ENCODE measurements around the gene TTC34. TPM values are rescaled to one million over a fixed set of nuclear protein-coding genes. Genes with fewer than 3 reads are reported as not detected.

TTC34 gene
- total RNA-seq, 1 experiment from 2014 or later, result 1.7 TPM

- no peak overlapping the region for H3K4me2 ChIP-seq
- H3K4me1 ChIP-seq (replicated peaks; ENCODE audit: insufficient read depth), result no peaks in the 10 kb centered on the region
- H4K20me1 ChIP-seq (ENCODE audit: insufficient read depth), result no peaks in the 10 kb centered on the region
- H3F3A ChIP-seq (ENCODE audit: insufficient read depth, low read depth), result peaks cover 4% of the 10 kb centered on the region; the same call in 1 of the 2 replicates
- H2AFZ ChIP-seq, result no peak overlapping the region
- peaks cover 82% of the 10 kb centered on the region for H3K27me3 ChIP-seq (ENCODE audit: insufficient read depth, low read depth)
- ChIA-PET POLR2A (ENCODE audit: unreplicated experiment) (no interaction called here), CTCF (interaction anchor here (0.5 kb wide), 1 partner anchor 13 kb away, joined by 3 read pairs; no protein-coding TSS in a partner anchor)
- H3K27ac ChIP-seq, result no peak overlapping the region
- BruUV-seq (replicated peaks), result no TSS peak
- H3K36me3 ChIP-seq (ENCODE audit: low read depth), result no peaks in the 10 kb centered on the region
- no peaks in the 10 kb centered on the region for H3K9me2 ChIP-seq (ENCODE audit: insufficient read depth)
- TF ChIP-seq EZH2 (IDR thresholded peaks at IDR 0.05; ENCODE audit: low read depth) (no peak), CTCF (conservative IDR thresholded peaks at IDR 0.05) (no peak)
- H3K9me3 ChIP-seq (ENCODE audit: insufficient read depth, low read depth), result no peaks in the 10 kb centered on the region
- intact Hi-C loops (cut with micrococcal nuclease; ENCODE audit: unreplicated experiment), result no loop called here
- H3K4me3 ChIP-seq, result no peak overlapping the region
- no peaks in the 10 kb centered on the region for H3K79me2 ChIP-seq (ENCODE audit: low read depth)
- no peak for DNase-seq
These were observed 197.9 kb downstream of the TTC34 start for GRCh38 chr1:2603521-2604155.

- no peak for DNase-seq
- intact Hi-C loops (cut with micrococcal nuclease; ENCODE audit: unreplicated experiment), result no loop called here
- no peak overlapping the region for H3K27ac ChIP-seq
- H2AFZ ChIP-seq, result no peak overlapping the region
- H3K4me1 ChIP-seq (replicated peaks; ENCODE audit: insufficient read depth), result no peaks in the 10 kb centered on the region
- H3K36me3 ChIP-seq (ENCODE audit: low read depth), result no peaks in the 10 kb centered on the region
- H4K20me1 ChIP-seq (ENCODE audit: insufficient read depth), result no peaks in the 10 kb centered on the region
- no TSS peak for BruUV-seq (replicated peaks)
- H3K4me3 ChIP-seq, result no peak overlapping the region
- ChIA-PET POLR2A (ENCODE audit: unreplicated experiment) (no interaction called here), CTCF (interaction anchor here (0.5 to 0.6 kb wide), 2 partner anchors 10 to 13 kb away, joined by 3 read pairs; no protein-coding TSS in a partner anchor)
- TF ChIP-seq EZH2 (IDR thresholded peaks at IDR 0.05; ENCODE audit: low read depth), result no peak
- TF ChIP-seq CTCF (conservative IDR thresholded peaks at IDR 0.05), result no peak
- H3K4me2 ChIP-seq, result no peak overlapping the region
- no peaks in the 10 kb centered on the region for H3F3A ChIP-seq (ENCODE audit: insufficient read depth, low read depth)
- peaks cover 88% of the 10 kb centered on the region for H3K27me3 ChIP-seq (ENCODE audit: insufficient read depth, low read depth)
- no peaks in the 10 kb centered on the region for H3K79me2 ChIP-seq (ENCODE audit: low read depth)
- no peaks in the 10 kb centered on the region for H3K9me3 ChIP-seq (ENCODE audit: insufficient read depth, low read depth)
- H3K9me2 ChIP-seq (ENCODE audit: insufficient read depth), result no peaks in the 10 kb centered on the region
These were observed 198.5 kb downstream of the TTC34 start for GRCh38 chr1:2602866-2603520.

DNA sequence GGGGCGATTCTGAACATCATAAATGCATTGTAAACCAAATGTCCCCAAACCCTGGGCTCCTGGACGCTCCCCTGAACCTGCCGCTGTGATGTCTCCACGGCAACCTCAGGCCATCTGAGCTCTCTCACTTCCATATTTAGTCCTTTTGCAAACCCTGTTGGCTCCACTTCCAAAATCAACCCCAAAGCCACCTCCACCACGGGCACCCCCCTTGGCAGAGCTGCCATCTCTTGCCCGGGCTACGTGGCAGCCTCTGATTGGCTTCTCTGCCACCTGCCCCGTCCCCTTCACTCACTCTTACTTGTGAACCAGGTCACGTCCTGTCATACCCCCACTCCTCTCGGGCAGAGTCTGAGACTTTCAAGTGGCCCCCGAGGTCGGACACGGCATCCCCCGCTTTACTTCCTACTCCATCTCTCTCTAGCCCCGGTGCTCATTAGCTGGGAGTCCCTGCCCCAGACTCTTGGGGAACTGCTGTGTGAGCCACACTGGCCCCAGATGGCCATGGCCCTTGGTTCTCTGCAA is 199.1 kb downstream of the TTC34 start:
- Histone ChIP-seq H3K4me2 (no peak overlapping the region), H3K4me3 (no peak overlapping the region), H2AFZ (no peak overlapping the region), H3K9me2 (ENCODE audit: insufficient read depth) (no peaks in the 10 kb centered on the region), H4K20me1 (ENCODE audit: insufficient read depth) (no peaks in the 10 kb centered on the region), H3K9me3 (ENCODE audit: insufficient read depth, low read depth) (no peaks in the 10 kb centered on the region), H3K4me1 (replicated peaks; ENCODE audit: insufficient read depth) (no peaks in the 10 kb centered on the region), H3K79me2 (ENCODE audit: low read depth) (no peaks in the 10 kb centered on the region), H3K36me3 (ENCODE audit: low read depth) (no peaks in the 10 kb centered on the region), H3F3A (ENCODE audit: insufficient read depth, low read depth) (no peaks in the 10 kb centered on the region), H3K27me3 (ENCODE audit: insufficient read depth, low read depth) (peaks cover 95% of the 10 kb centered on the region), H3K27ac (no peak overlapping the region)
- no peak for TF ChIP-seq CTCF (conservative IDR thresholded peaks at IDR 0.05)
- no peak for TF ChIP-seq EZH2 (IDR thresholded peaks at IDR 0.05; ENCODE audit: low read depth)
- intact Hi-C loops (cut with micrococcal nuclease; ENCODE audit: unreplicated experiment), result no loop called here
- BruUV-seq (replicated peaks), result no TSS peak
- CTCF ChIA-PET, result interaction anchor here (0.6 kb wide), 1 partner anchor 9 kb away, joined by 3 read pairs; no protein-coding TSS in a partner anchor
- POLR2A ChIA-PET (ENCODE audit: unreplicated experiment), result no interaction called here
- DNase-seq, result no peak

All from PC-9 (cell line).